GM12873 (cell line): Measurements from ENCODE around the gene TTLL12.

Source experiments
- CTCF ChIP-seq: IDR thresholded peaks from 2 replicates; pipeline ENCODE4 v1.5.1; 2012; ENCODE audit warnings: low read depth, mild to moderate bottlenecking, moderate library complexity, low read length, control low read depth; ENCODE audit not compliant: insufficient read depth; ENCODE audit errors: missing control alignments

TTLL12 gene

GRCh38 chr22:43170131-43170480 lies 16.8 kb downstream of the TTLL12 start:
- TF ChIP-seq CTCF = no peak

GRCh38 chr22:43169310-43170130 lies 17.4 kb downstream of the TTLL12 start:
- no peak for TF ChIP-seq CTCF

- TF ChIP-seq CTCF = no peak
These were observed 18.2 kb downstream of the TTLL12 start for GRCh38 chr22:43168471-43169309.

- TF ChIP-seq CTCF = no peak
These were observed 19.8 kb downstream of the TTLL12 start for GRCh38 chr22:43167001-43167589.

GRCh38 chr22:43166132-43166930 lies 20.6 kb downstream of the TTLL12 start:
- TF ChIP-seq CTCF = no peak

- no peak for TF ChIP-seq CTCF
These were observed 22.3 kb downstream of the TTLL12 start for GRCh38 chr22:43164636-43165035.
